HCT116 (cell line): ENCODE measurements around the gene INPP4A.

ENCODE experiments used
- ATF3 ChIP-seq: IDR thresholded peaks from 2 replicates; pipeline ENCODE4 v1.6.1; 2012
- CEBPB ChIP-seq: IDR thresholded peaks from 2 replicates; pipeline ENCODE4 v1.6.1; 2012; ENCODE audit warnings: low read depth
- CTCF ChIP-seq, 3 experiments: fragments of 200-600 bp in 1 of 3; sonication (generic) in 1 of 3; IDR thresholded peaks in 2 of 3; conservative IDR thresholded peaks in 1 of 3; 2 replicates each; pipeline ENCODE4 v1.5.1; 2012 to 2017; ENCODE audit warnings: low read depth in 2 of 3, low read length in 2 of 3, antibody characterized with exemption in 1 of 3, borderline replicate concordance in 1 of 3, control low read depth in 1 of 3, mild to moderate bottlenecking in 1 of 3, mixed read lengths in 1 of 3, mixed run types in 1 of 3, moderate library complexity in 1 of 3; ENCODE audit not compliant: insufficient read depth in 1 of 3
- EGR1 ChIP-seq: IDR thresholded peaks from 2 replicates; pipeline ENCODE4 v1.6.1; 2012; ENCODE audit warnings: low read depth
- EZH2 ChIP-seq: fragments of 200-600 bp; sonication (generic); IDR thresholded peaks from 2 replicates; pipeline ENCODE4 v1.6.1; 2017; ENCODE audit warnings: antibody characterized with exemption, mixed run types
- MAX ChIP-seq: IDR thresholded peaks from 2 replicates; pipeline ENCODE4 v1.6.1; 2012
- POLR2A ChIP-seq: IDR thresholded peaks from 2 replicates; pipeline ENCODE4 v1.7.0; 2011; ENCODE audit warnings: borderline replicate concordance; ENCODE audit not compliant: insufficient read depth, insufficient read length; ENCODE audit errors: extremely low read depth
- POLR2AphosphoS5 ChIP-seq: IDR thresholded peaks from 2 replicates; pipeline ENCODE4 v1.6.1; 2011; ENCODE audit warnings: mild to moderate bottlenecking, low read depth, low read length, moderate library complexity
- RAD21 ChIP-seq: IDR thresholded peaks from 2 replicates; pipeline ENCODE4 v1.6.1; 2012; ENCODE audit warnings: low read depth, mild to moderate bottlenecking
- SIN3A ChIP-seq: IDR thresholded peaks from 2 replicates; pipeline ENCODE4 v1.6.1; 2012; ENCODE audit warnings: low read depth
- SP1 ChIP-seq: IDR thresholded peaks from 2 replicates; pipeline ENCODE4 v1.6.1; 2012; ENCODE audit warnings: low read depth
- YY1 ChIP-seq: IDR thresholded peaks from 2 replicates; pipeline ENCODE4 v1.6.1; 2011; ENCODE audit warnings: low read length, low read depth, moderate library complexity, mild to moderate bottlenecking; ENCODE audit not compliant: insufficient replicate concordance; ENCODE audit errors: extremely low read depth
- ZBTB33 ChIP-seq: IDR thresholded peaks from 2 replicates; pipeline ENCODE4 v1.6.1; 2011; ENCODE audit warnings: mild to moderate bottlenecking, low read length, moderate library complexity; ENCODE audit not compliant: insufficient replicate concordance; ENCODE audit errors: extremely low read depth

- TF ChIP-seq CTCF (IDR thresholded peaks at IDR 0.05 in 2 of 3, conservative IDR thresholded peaks at IDR 0.05 in 1 of 3; ENCODE audit: borderline replicate concordance in 1 of 3, insufficient read depth in 1 of 3, low read depth in 2 of 3, low read length in 2 of 3) (no peak), POLR2A (no peak), SP1 (no peak), MAX (no peak), POLR2AphosphoS5 (no peak), EZH2 (no peak), SIN3A (no peak), YY1 (no peak), ATF3 (no peak), ZBTB33 (no peak), EGR1 (no peak), CEBPB (no peak), RAD21 (no peak)
Observed at GRCh38 chr2:98637401-98638147, 192.9 kb downstream of the INPP4A start.
